ENCODE results near the gene BACH2.
"Not testable (repeated sequence)": the region's sequence is repeated elsewhere in the genome, so short reads cannot be mapped to it uniquely, and the experiment has no call there.

BACH2 gene

GRCh38 chr6:90039911-90040310, 256.7 kb downstream of the BACH2 start:
- TF ChIP-seq, protein P1, sequence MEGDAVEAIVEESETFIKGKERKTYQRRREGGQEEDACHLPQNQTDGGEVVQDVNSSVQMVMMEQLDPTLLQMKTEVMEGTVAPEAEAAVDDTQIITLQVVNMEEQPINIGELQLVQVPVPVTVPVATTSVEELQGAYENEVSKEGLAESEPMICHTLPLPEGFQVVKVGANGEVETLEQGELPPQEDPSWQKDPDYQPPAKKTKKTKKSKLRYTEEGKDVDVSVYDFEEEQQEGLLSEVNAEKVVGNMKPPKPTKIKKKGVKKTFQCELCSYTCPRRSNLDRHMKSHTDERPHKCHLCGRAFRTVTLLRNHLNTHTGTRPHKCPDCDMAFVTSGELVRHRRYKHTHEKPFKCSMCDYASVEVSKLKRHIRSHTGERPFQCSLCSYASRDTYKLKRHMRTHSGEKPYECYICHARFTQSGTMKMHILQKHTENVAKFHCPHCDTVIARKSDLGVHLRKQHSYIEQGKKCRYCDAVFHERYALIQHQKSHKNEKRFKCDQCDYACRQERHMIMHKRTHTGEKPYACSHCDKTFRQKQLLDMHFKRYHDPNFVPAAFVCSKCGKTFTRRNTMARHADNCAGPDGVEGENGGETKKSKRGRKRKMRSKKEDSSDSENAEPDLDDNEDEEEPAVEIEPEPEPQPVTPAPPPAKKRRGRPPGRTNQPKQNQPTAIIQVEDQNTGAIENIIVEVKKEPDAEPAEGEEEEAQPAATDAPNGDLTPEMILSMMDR (IDR thresholded peaks at IDR 0.05; ENCODE audit: insufficient read depth, low read depth, low read length, missing control alignments): no peak
- H3K4me3 ChIP-seq (ENCODE audit: low read length): no peak overlapping the region
- no peak for DNase-seq (ENCODE audit: low read depth)

- TF ChIP-seq, protein P1 (IDR thresholded peaks at IDR 0.05; ENCODE audit: insufficient read depth, low read depth, low read length, missing control alignments): no peak
- H3K4me3 ChIP-seq (ENCODE audit: low read length): no peak overlapping the region
- no peak for DNase-seq (ENCODE audit: low read depth)
Measured at GRCh38 chr6:90038961-90039653, 257.5 kb downstream of the BACH2 start.

DNA sequence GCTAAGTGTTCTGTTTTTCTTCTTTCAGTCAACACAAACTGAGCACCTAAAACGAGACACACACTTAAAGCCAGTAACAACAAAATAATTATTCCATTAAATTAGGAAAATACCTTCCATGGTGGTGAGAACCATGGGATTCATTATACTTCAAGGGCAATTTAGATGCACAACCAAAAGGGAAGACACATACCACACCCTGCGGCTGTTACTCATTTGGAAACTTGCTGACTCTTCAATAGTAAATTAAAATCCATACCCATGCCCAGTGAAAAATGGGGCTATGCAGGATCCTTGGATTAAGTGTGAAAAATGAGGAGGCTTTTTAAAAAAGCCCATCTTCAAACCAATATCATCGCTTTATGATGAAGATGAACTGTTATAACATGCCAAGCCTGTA, 259.7 kb downstream of the BACH2 start:
- no peak overlapping the region for H3K4me3 ChIP-seq (ENCODE audit: low read length)
- TF ChIP-seq, protein P1 (IDR thresholded peaks at IDR 0.05; ENCODE audit: insufficient read depth, low read depth, low read length, missing control alignments): no peak
- no peak for DNase-seq (ENCODE audit: low read depth)

- no peak for DNase-seq (ENCODE audit: low read depth)
- TF ChIP-seq, protein P1 (IDR thresholded peaks at IDR 0.05; ENCODE audit: insufficient read depth, low read depth, low read length, missing control alignments): no peak
- H3K4me3 ChIP-seq (ENCODE audit: low read length): no peak overlapping the region
Measured at GRCh38 chr6:90035047-90035723, 261.5 kb downstream of the BACH2 start.

DNA sequence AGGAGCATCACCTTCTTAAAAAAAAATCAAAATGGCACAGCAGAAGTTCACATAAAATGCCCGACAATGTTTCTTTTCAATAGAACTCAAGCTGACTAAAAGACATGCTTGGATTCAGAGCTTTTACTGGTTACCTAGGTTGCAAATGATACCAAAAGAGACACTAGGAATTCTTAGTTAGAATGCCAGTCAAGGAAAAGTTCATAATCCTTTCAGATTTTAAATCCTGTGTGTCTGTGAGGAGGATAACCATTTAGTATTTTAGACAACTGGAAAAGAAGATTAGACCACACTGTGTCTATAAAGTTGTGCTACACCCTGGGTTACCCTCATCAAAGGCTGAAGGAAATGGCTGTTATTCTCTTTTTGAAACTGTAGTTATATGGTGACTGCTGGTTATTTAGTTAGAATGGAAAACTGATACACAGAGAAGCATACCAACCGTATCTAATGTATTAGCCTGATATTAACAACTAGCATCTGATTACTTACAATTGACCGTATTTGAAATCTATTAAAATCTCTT, 262.8 kb downstream of the BACH2 start:
- DNase-seq (ENCODE audit: low read depth): no peak
- TF ChIP-seq, protein P1 (IDR thresholded peaks at IDR 0.05; ENCODE audit: insufficient read depth, low read depth, low read length, missing control alignments): no peak
- no peak overlapping the region for H3K4me3 ChIP-seq (ENCODE audit: low read length)

DNA sequence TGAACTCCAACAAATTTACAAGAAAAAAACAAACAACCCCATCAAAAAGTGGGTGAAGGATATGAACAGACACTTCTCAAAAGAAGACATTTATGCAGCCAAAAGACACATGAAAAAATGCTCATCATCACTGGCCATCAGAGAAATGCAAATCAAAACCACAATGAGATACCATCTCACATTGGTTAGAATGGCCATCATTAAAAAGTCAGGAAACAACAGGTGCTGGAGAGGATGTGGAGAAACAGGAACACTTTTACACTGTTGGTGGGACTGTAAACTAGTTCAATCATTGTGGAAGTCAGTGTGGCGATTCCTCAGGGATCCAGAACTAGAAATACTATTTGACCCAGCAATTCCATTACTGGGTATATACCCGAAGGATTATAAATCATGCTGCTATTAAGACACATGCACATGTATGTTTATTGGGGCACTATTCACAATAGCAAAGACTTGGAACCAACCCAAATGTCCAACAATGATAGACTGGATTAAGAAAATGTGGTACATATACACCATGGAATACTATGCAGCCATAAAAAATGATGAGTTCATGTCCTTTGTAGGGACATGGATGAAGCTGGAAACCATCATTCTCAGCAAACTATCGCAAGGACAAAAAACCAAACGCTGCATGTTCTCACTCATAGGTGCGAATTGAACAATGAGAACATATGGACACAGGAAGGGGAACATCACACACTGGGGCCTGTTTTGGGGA, 264.0 kb downstream of the BACH2 start:
- H3K4me3 ChIP-seq (ENCODE audit: low read length); DNase-seq (ENCODE audit: low read depth): not testable (repeated sequence)

DNA sequence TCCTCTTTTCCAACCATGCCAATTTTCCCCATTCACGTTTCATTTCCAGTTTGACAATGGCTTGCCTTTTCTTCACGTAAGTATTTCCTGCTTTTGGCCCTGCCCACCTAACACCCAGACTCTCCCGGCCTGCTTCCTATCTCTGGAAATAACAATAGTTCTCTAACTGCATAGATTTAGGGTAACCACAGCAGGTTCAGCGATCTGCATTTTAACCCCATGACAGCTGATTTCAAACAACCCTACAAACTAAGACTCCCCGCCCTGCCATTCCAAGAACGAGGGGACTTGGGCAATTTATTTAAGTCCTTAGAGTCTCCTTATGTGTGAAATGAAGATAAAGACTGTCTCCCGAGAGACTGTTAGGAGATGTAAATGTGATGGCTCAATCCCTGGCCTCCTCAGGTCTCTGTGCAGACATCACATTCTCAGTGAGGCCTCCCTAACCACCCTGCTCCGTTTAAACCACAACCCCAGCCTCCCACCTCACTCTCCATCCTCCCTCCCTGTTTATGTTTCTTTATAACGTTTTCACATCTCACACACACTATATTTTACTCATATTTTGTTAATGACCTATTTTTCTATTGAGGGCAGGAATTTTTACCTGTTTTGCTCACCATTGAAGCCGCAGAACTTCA, 267.5 kb downstream of the BACH2 start:
- no peak for DNase-seq (ENCODE audit: low read depth)
- no peak overlapping the region for H3K4me3 ChIP-seq (ENCODE audit: low read length)
- TF ChIP-seq, protein P1 (IDR thresholded peaks at IDR 0.05; ENCODE audit: insufficient read depth, low read depth, low read length, missing control alignments): no peak
